ENCODE data around the gene SPOCK3.

SPOCK3 gene

GRCh38 chr4:167100120-167100519, 134.2 kb downstream of the SPOCK3 start:
- no peaks in the 10 kb centered on the region for H4K20me1 ChIP-seq (ENCODE audit: insufficient read depth, low read length)
- H3K4me3 ChIP-seq (ENCODE audit: low read depth, low read length, poor library complexity, severe bottlenecking) = no peak overlapping the region
- no peak overlapping the region for H3K4me2 ChIP-seq (ENCODE audit: low read length)
- no peaks in the 10 kb centered on the region for H3K9me2 ChIP-seq (ENCODE audit: low read depth, low read length)
- H3K27me3 ChIP-seq (ENCODE audit: insufficient read depth, low read length) = no peaks in the 10 kb centered on the region
- H3K9ac ChIP-seq (ENCODE audit: low read length) = no peak overlapping the region
- H3K9me3 ChIP-seq (ENCODE audit: low read length) = no peaks in the 10 kb centered on the region
- no peaks in the 10 kb centered on the region for H3K4me1 ChIP-seq (ENCODE audit: insufficient read depth, low read length, severe bottlenecking)
- no peaks in the 10 kb centered on the region for H3K36me3 ChIP-seq (ENCODE audit: insufficient read depth, low read length)
- H2AFZ ChIP-seq (ENCODE audit: low read length) = no peak overlapping the region
- H3F3A ChIP-seq (ENCODE audit: insufficient read depth, low read length) = no peaks in the 10 kb centered on the region
- TF ChIP-seq CTCF (IDR thresholded peaks at IDR 0.05; ENCODE audit: low read length) = no peak
- TF ChIP-seq EZH2 (IDR thresholded peaks at IDR 0.05; ENCODE audit: borderline replicate concordance, low read length) = no peak
- no peaks in the 10 kb centered on the region for H3K79me2 ChIP-seq (ENCODE audit: insufficient read depth, low read length)
- H3K27ac ChIP-seq (ENCODE audit: low read depth, low read length, poor library complexity, severe bottlenecking) = no peak overlapping the region

GRCh38 chr4:167088115-167088514, 146.2 kb downstream of the SPOCK3 start:
- Histone ChIP-seq H3K4me1 (ENCODE audit: insufficient read depth, low read length, severe bottlenecking) (no peaks in the 10 kb centered on the region), H3K4me3 (ENCODE audit: low read depth, low read length, poor library complexity, severe bottlenecking) (no peak overlapping the region), H3K36me3 (ENCODE audit: insufficient read depth, low read length) (no peaks in the 10 kb centered on the region)

GRCh38 chr4:167084321-167084720, 150.0 kb downstream of the SPOCK3 start:
- H3K9me2 ChIP-seq (ENCODE audit: low read depth, low read length) = no peaks in the 10 kb centered on the region
- no peak overlapping the region for H3K4me3 ChIP-seq (ENCODE audit: low read depth, low read length, poor library complexity, severe bottlenecking)
- H2AFZ ChIP-seq (ENCODE audit: low read length) = no peak overlapping the region
- no peaks in the 10 kb centered on the region for H3K36me3 ChIP-seq (ENCODE audit: insufficient read depth, low read length)
- H3K79me2 ChIP-seq (ENCODE audit: insufficient read depth, low read length) = no peaks in the 10 kb centered on the region
- peaks cover 11% of the 10 kb centered on the region for H3K4me1 ChIP-seq (ENCODE audit: insufficient read depth, low read length, severe bottlenecking)
- no peak overlapping the region for H3K4me2 ChIP-seq (ENCODE audit: low read length)
- no peak for TF ChIP-seq CTCF (IDR thresholded peaks at IDR 0.05; ENCODE audit: low read length)
- TF ChIP-seq EZH2 (IDR thresholded peaks at IDR 0.05; ENCODE audit: borderline replicate concordance, low read length) = no peak
- H3K27ac ChIP-seq (ENCODE audit: low read depth, low read length, poor library complexity, severe bottlenecking) = no peak overlapping the region
- H4K20me1 ChIP-seq (ENCODE audit: insufficient read depth, low read length) = no peaks in the 10 kb centered on the region
- no peaks in the 10 kb centered on the region for H3K9me3 ChIP-seq (ENCODE audit: low read length)
- no peaks in the 10 kb centered on the region for H3F3A ChIP-seq (ENCODE audit: insufficient read depth, low read length)
- no peak overlapping the region for H3K9ac ChIP-seq (ENCODE audit: low read length)
- no peaks in the 10 kb centered on the region for H3K27me3 ChIP-seq (ENCODE audit: insufficient read depth, low read length)

More at GRCh38 chr4:167088115-167088514, 146.2 kb downstream of the SPOCK3 start:
- no peak overlapping the region for H3K9ac ChIP-seq (ENCODE audit: low read length)
- no peak overlapping the region for H3K4me2 ChIP-seq (ENCODE audit: low read length)
- no peaks in the 10 kb centered on the region for H3K9me2 ChIP-seq (ENCODE audit: low read depth, low read length)
- no peak for TF ChIP-seq EZH2 (IDR thresholded peaks at IDR 0.05; ENCODE audit: borderline replicate concordance, low read length)
- TF ChIP-seq CTCF (IDR thresholded peaks at IDR 0.05; ENCODE audit: low read length) = no peak
- H3F3A ChIP-seq (ENCODE audit: insufficient read depth, low read length) = no peaks in the 10 kb centered on the region
- no peaks in the 10 kb centered on the region for H3K27me3 ChIP-seq (ENCODE audit: insufficient read depth, low read length)
- no peaks in the 10 kb centered on the region for H4K20me1 ChIP-seq (ENCODE audit: insufficient read depth, low read length)
- H3K27ac ChIP-seq (ENCODE audit: low read depth, low read length, poor library complexity, severe bottlenecking) = no peak overlapping the region
- no peak overlapping the region for H2AFZ ChIP-seq (ENCODE audit: low read length)
- no peaks in the 10 kb centered on the region for H3K9me3 ChIP-seq (ENCODE audit: low read length)
- H3K79me2 ChIP-seq (ENCODE audit: insufficient read depth, low read length) = no peaks in the 10 kb centered on the region

Measured in OCI-LY1 (cell line).